Stimulated activated CD8-positive, alpha-beta memory T cell treated with anti-CD3 and anti-CD28 coated beads, Interleukin-2, amount 100 ng/mL, for 1 hour (primary cell): Measurements from ENCODE around the gene PDPK1.
"Not testable (repeated sequence)": the region's sequence is repeated elsewhere in the genome, so short reads cannot be mapped to it uniquely, and the experiment has no call there.

ENCODE experiments used
- DNase-seq, 2 donors: peaks; one replicate each; pipeline ENCODE4 v3.0.0-alpha.2; 2020; ENCODE audit warnings: low read depth in 2 of 2

Gene PDPK1

DNA sequence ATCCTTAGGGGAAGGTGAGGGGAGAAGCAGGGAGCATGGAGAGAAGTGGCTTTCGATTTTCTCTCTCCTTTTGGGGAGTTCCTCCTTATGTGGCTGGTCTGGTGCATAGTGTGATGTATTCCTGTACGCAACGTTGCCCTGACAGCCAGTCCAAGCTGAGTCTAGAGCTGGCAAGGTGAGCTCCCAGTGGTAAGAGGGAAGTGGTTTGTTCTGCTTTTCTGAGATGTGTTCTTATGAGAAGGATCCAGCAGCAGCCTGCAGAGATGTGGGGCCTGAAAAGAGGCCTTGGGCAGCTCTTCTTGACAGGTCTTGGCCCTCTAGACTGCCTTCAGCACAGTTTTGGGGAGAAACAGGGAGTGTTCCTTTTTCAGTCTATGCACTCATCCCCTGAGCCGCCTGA lies 3.1 kb downstream of the PDPK1 start:
- DNase-seq: not testable (repeated sequence)

DNA sequence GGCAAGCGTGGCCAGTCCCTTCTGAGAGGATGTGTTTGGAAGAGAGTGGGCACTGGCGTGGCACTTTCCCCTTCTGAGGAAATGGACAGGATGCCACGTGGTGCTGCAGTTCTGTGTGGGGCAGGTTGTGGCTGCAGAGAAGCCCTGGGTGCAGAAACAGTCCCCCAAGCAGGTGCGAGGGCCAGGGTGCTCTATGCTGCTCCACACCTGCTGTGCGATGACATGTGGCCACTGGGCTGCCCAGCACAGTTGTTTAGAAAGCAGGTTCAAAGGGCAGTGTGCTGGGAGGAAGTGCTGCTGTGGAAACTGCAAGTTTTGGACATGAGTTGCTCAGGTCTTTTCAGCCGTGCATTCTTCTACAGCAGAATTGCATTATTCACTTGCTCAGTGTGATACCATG lies 3.6 kb downstream of the PDPK1 start:
- DNase-seq: not testable (repeated sequence)

DNA sequence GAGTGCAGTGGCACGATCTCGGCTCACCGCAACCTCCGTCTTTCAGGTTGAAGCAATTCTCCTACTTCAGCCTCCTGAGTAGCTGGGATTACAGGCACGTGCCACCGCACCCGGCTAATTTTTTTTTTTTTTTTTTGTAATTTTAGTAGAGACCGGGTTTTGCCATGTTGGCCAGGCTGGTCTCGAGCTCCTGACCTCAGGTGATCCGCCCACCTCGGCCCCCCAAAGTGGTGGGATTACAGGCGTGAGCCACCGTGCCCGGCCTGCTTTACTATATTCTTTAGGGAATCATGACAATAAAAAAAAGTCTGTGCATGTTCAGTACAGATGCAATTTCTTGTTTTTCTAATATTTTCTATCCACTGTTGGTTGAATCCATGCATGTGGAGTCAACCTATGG lies 6.0 kb downstream of the PDPK1 start:
- not testable (repeated sequence) for DNase-seq

DNA sequence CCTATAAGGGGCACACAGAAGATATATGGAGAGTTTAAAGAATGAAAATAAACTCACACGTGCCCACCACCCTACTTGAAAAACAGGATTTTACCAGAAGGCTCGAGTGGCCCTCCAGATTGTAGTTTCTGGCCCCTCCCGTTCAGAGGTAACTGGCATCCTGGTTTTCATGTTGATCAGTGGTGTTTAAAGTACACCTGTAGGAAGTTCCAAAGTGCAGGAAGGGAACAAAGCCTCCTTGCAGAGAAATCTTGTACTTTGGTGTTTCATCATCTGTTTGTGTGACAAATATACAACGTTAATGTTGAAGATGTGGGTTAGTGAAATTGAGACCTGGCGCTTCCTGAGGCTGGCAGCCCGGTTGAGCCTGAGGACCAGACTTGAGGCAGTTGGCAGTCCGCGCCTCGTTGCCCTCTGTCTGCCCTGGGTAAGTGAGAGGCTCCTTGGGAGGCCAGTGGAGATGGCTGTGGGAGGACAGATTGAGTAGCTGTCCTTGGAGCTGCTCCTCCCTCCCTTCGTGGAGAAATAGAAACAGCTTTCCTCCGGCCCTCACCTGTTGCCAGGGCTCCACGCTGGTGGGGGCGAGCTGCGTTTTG lies 12.6 kb downstream of the PDPK1 start:
- not testable (repeated sequence) for DNase-seq

DNA sequence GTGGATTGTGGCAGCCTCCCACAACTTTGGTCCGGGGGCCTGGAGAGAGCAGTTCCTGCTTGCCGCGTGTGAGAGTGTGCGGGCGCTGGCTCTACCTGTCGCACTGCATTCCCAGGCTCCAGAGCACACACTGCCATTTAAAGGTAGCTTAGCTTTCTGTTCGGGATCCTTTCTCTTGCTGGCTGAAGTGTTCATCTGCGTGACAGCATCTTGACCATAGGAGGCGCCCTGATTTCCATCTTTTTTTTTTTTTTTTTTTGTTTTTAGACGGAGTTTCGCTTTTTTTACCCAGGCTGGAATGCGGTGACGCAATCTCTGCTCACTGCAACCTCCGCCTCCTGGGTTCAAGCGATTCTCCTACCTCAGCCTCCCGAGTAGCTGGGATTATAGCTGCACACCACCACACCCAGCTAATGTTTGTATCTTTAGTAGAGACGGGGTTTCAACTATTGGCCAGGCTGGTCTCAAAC lies 13.6 kb downstream of the PDPK1 start:
- DNase-seq: not testable (repeated sequence)

DNA sequence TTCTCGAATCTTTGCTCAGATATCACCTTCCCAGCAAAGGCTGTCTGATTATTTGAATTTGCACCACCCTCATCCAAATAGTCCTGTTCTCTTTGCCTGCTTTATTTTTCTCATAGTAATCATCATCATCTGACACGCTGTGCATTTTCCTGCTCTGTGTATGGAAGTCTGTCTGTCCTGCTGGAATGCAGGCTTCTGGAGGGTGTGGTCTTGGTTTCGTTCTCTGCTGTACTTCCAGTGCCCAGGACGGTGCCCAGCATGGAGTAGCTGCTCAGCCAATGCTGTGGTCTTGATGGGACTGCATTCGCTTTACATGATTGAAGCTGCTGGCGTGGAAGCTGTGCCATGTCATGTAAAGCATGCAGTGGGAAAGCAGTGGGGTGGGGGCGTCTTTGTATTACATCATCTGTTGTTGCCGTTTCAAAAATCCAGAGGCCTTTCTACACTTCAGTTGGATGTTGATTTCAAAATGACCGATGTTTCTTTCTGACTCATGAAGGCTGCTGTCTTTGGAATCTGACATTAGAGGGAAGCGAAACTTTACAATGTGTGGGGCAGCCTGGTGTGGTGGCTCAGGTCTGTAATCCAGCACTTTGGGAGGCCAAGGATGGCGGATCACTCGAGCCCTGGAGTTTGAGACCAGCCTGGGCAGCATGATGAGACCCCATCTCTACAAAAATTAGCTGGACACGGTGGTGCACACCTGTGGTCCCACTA lies 17.0 kb downstream of the PDPK1 start:
- DNase-seq: not testable (repeated sequence)

DNA sequence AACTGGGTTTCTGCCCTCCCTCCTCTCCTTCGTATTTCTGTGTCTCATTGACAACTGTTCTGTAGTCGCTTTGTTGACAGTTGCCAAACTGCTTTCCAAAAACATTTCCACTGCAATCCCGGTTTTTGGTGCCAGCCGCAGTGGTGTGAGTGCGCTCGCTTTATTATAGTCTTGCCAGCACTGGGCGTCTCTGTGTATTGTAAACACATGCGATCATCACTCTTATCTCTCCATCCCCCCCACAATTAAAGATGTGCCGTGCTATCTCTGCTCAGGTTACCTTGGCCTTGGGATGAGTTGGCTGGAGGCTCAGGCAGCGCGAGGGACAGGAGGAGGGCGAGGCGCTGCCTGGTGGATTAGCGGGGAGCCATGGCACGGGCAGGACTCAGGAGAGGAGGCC lies 19.3 kb downstream of the PDPK1 start:
- not testable (repeated sequence) for DNase-seq

DNA sequence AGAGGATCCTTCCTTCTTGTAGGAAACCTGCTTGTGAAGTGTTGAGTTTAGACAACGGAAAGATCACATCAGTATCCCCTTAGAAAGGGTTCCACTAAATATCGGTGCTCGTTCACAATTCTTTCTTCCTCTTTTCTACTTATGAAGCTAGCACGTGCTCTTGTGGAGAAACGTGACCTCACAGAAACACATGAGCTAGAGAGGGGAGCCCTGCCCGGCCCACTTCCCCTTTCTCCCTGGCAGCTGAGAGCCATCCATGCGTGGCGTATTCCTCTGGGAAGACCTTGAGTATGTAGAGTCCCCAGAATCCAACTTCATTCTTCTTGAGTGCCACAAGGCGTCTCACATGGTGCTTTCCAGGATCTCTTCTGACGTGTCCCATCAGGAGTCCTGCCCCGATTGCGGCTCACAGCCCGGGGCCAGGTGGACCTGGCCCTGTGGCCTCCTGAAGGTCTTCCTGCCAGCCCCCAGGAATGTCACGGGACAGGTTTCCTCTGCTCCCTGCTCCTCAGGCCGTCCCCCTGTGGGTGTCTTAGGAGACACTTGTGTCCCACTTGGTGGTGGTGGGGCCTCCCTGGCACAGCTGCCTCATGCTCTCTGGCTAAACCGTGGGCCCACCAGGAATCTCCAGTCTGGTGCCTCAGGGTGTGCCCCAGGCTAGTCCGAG lies 22.4 kb downstream of the PDPK1 start:
- not testable (repeated sequence) for DNase-seq

DNA sequence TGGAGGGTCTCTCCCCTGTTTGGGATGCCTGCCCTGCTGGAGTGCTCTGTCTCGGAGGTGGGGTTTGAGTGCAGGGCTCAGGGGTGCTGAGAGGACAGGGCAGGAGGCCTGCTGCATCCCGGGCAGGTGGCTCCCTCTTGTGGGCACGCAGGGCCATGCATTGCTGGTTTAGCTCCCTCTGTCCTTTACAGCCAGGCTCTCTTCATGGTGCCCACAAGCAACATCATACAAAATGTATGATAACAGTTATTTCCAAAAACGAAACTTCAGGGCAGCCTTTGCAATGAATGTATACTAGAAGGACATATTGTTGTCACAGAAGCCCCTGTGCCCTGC lies 22.9 kb downstream of the PDPK1 start:
- DNase-seq: peak in 1 of 2 donors; percentile 40

DNA sequence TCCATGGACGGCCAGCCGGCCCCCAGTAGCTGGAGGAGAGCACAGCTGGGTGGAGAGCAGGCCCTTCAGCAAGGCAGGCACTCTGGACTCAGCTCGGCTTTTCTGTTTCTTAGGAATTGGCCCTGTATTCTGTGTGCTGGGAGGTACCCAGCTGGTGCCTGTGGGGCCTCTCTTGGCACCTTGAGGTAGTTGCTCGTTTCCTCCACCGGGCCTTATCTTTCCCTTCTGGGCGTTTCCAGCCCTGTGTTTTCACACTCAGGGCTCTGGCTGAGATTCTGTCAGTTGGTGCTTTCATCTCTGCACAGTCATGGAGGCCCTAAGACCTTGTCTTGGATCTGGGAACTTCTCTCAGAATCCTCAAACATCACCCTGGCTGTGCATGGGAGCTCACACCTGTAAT lies 29.7 kb downstream of the PDPK1 start:
- not testable (repeated sequence) for DNase-seq

DNA sequence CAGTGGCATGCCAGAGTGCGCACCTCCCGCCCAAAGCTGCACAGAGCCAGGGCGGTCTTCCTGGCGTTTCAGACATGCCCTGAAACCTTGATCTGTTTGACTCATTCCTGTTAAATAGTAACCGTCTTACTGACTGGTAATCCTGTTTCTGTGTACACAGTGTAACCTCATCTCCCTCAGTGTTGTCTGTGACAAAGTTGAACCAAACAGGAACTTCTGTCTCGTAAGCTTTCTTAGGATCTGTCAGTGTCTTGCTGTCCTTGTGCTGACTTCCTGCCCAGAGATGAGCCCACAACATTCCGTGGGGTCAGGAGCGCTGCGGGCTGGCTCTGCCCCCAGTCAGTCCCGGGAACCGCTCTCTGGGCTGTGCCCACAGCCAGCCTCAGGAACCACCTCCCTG lies 30.8 kb downstream of the PDPK1 start:
- DNase-seq: not testable (repeated sequence)

DNA sequence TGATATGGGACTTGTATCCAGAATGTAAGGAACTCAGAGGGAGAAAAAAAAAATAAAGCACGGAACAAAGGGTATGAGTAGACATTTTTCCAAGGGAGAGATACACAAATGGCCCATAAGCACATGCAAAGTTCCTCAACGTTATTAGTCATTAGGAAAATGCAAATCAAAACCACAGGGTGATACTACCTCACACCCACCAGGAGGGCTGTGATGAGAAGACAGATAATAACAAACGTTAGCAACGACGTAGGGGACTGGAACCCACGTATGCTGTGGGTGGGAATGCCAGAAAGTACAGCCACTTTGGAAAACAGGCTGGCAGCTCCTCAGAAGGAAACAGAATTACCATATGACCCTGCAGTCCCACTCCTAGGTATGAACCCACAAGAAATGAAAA lies 34.9 kb downstream of the PDPK1 start:
- DNase-seq: not testable (repeated sequence)

DNA sequence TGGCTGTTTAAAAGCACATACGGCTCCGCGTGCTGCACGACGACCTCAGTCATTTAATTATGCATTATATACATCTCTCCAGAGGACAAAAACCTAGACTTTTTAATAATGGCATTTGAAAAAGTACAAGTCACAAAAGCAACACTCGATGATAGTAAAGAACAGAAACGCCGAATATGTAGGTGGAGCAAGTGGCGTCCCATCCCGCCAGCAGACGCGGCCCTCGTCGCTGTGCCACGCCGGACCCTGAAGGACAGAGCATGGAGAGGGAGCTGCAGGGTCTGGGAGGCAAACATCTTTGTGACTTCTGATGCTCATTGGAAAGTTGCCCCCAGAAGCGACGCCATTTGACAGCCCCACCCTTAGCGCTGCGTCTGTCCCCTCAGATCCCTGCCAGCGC lies 38.0 kb downstream of the PDPK1 start:
- not testable (repeated sequence) for DNase-seq

DNA sequence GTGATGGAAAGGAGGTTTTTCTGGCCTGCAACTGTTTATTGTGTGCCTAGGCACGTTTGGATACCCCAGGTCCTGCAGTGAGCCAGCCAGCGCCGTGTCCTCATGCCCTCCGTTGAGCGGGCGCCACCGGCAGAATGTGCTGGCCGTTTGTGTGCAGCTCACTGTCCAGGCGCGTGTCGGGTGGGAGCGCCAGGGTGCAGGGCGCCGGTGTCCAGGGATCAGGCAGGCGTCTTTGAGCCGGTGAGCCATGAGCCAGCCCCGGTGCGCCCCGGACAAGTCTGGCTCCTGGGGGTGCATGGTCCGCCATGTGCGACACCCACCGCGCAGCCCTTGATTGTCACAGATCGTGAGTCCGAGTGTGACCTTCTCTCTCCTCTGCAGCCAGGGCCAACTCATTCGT lies 39.2 kb downstream of the PDPK1 start:
- DNase-seq: not testable (repeated sequence)

DNA sequence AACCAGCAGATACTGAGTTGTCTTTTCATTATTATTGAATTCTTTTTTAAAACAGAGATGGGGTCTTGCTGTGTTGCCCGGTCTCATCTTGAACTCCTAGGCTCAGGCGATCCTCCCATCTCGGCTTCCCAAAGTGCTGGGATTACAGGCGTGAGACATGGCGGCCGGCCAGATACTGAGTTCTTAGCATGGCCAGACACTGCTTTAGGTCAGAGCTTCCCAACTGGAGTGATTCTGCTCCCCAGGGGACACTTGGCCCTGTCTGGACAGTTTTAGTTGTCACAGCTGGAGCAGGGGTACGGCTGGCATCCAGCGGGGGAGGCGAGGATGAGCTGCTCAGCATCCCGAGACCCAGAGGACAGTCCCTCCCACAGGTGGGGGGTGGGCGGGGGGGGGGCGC lies 41.1 kb downstream of the PDPK1 start:
- not testable (repeated sequence) for DNase-seq

DNA sequence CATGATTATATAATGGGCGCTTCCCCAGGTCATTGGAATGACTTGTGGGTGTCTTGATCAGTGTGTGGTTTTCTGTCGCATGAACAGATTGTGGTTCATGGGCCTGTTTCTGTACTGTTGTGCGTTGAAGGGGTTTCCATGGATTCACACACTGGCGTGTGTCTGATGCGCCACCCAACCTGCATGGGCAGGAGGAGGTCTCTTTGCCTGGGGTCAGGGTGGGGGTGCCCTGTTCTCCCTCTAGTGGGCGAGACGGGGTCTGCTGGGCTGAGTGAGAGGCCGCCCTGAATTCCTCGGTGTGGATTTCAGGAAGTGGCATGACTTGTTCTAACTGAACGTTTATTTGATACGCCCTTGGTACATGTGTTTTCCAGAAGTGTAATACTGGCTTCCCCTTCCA lies 42.3 kb downstream of the PDPK1 start:
- DNase-seq: not testable (repeated sequence)

DNA sequence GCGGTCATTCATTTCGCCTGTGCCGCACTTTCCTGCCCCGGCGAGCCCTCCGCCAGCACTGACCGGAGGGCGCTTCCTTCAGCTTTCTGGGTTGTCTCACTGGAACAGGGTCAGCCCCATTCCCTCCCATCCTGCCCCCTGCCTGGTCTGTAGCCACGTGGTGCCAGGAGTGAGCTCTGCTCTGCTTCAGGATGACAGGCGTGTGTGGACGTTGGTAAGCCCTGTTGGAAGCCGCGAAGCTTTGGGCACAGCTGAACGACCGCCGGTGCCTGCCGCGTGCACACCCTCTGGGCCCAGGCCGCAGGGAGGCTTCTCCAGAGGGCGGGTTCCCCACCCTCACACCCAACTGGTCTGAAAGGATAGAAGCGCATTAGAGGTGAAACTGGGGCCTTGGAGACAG lies 43.0 kb downstream of the PDPK1 start:
- DNase-seq: not testable (repeated sequence)

DNA sequence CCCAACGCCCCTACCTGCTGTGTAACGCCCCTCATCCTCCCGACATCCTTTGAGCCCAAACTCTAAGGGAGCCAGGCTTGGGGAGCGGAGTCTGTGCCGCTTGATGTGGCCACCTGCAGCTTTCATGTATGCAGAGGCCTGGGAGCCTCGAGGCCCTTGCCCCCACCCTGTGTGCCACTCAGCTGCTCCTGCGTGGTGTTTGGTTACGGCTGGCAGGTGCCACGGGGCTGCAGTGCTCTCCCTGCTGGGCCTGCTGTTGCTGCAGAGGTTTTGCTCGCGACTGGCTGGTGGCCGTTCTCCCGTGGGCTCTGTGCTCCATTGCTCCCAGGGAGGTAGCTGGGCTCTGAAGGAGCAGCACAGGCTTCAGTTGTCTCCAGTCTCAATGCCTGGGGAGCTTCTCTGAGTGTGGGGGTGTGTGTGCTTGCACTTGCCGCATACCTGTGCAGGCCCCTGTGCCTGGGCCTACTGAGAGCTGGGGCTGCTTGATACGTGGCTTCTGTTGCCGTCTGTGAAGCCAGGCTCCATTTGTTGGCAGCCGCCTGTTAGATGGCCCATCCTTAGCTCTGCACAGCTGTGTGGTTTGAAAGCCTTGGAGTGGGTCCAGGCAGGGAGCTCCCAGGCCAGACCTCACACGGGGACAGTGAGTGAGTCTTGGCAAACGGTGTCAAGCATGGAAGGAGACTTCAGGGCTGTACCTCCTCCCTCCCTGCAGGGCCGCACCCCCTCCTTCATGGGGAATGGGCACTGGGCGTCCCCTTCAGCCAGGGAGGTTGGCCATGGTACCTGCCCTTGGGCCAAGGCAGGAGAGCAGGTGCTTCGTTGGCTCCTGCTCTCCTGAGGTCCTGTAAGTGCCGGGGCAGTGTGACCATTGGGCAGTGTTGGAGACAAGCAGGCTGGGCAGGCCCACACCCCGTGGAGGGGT lies 47.2 kb downstream of the PDPK1 start:
- DNase-seq: no peak

DNA sequence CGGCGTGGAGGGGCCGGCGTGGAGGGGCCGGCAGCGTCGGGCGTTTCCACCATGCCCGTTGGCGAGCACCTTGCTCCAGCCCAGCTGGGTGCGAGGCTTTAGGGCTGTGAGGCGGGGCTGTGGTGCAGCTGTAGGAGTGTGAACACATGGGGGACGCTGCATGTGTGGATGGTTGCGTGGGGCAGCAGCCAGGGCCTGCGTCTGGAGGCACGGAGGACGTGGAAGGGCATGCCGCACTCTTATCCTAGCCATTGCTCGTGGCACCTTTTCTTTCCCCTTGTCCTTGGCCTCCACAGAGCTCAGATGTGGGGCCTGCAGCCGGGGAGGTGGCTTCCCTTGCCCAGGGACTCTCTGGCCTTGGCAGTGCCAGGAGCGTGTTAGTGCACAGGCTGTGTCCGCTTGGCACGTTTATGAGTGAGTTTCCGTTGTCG lies 47.8 kb downstream of the PDPK1 start:
- no peak for DNase-seq

DNA sequence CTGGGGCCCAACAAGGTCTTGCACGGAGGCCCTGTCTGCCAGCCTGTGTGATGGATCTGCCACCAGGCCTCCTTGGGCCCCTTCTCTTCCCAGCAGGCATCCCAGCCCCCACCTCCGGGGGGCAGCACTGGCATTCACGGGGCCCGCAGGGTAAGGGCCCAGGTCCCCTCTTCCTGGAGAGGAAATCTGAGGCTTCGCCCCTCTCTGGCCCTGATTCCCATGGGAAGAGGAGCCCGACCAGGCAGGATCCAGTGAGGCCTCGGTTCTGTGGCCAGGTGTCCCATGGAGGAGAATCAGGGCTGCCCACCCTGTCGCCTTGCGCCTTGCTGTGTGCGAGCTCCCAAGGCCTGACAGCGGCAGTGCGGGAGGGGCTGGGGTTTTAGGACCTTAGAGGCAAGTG lies 48.4 kb downstream of the PDPK1 start:
- no peak for DNase-seq

DNA sequence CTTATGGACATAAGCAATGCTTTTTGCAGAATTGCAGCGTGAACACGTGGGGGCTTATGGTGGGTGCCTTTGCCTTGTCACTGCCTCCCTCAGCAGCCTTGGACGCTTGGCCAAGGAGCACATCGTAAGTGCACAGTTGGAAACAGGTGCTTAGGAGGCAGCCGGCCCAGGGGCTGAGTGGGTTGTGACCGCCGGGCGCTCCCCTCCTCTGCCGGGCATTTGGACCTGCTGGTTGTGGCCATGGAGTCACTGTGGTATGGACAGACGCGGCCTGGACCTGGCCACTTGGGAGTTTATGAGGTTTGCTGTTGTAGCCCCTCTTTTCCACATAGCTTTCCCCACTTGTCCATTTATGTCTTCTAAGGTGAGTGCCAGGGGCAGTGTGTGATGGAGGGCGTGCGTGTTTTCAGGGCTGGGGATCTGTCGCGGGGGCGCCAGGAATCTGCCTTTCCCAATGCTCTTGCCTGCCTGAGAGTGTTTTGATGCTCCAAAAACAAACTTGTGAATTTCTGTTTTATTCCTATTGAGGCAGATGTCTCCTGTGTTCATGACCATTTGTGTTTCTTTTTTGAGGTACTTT lies 49.2 kb downstream of the PDPK1 start:
- no peak for DNase-seq
